ENCODE measurements around the gene B3GALT6. TPM values are rescaled to one million over a fixed set of nuclear protein-coding genes. Genes with fewer than 3 reads are reported as not detected.
A peak's percentile ranks its signal among the peaks of the same experiment; 100 is the strongest.

The B3GALT6 gene
- total RNA-seq, 2 donors from 2014 or later: 9.0 to 12.5 TPM

DNA sequence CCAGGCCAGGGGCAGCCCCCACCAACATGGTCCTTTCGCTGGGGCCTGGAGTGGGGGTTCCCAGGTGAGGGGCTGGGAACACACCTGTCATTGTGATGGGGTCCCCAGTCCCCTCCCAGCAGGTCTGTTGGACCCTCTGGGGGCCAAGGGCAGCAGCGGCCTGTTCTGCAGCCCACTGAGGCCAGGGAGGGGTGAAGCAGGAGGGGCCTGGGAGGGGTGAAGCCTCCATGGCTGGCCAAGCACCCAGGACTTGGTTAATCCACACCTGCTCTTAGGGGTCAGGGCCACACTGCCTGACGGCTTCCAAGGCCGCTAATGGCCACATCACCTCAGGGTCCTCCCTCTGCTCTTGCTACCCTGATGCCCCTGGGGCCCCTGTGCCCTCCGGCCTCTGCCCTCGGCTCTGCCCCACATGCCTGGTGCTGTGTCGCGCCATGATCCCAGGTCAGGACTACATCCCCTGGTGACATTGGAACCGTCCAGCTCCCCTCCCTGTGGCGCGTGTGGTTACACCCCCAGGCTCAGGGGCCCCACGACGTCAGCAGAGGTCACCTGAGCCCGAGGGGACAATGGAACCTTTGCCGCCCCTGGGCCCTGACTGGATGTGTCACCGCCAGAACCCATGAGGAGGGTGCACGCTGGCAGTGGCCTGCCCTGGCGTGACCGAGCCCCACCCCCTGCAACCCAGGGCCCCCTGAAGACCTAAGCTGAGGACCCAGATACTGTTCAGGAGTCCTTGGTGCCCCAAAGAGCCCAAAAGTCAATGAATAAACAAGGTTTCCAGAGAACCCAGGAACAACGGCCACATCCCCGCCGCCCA, 32.7 kb upstream of the B3GALT6 start:
- Mint-ChIP-seq H3K27ac (peak overlapping the region in 1 of 2 donors; percentile 79), H3K36me3 (peaks cover 0 to 9% of the 10 kb centered on the region in 2 donors), H3K9me3 (peaks cover 0 to 10% of the 10 kb centered on the region in 2 donors)
- DNase-seq (ENCODE audit: low spot score in 2 of 2) (peak in 1 of 2 donors; percentile 56), ATAC-seq (no peak)

DNA sequence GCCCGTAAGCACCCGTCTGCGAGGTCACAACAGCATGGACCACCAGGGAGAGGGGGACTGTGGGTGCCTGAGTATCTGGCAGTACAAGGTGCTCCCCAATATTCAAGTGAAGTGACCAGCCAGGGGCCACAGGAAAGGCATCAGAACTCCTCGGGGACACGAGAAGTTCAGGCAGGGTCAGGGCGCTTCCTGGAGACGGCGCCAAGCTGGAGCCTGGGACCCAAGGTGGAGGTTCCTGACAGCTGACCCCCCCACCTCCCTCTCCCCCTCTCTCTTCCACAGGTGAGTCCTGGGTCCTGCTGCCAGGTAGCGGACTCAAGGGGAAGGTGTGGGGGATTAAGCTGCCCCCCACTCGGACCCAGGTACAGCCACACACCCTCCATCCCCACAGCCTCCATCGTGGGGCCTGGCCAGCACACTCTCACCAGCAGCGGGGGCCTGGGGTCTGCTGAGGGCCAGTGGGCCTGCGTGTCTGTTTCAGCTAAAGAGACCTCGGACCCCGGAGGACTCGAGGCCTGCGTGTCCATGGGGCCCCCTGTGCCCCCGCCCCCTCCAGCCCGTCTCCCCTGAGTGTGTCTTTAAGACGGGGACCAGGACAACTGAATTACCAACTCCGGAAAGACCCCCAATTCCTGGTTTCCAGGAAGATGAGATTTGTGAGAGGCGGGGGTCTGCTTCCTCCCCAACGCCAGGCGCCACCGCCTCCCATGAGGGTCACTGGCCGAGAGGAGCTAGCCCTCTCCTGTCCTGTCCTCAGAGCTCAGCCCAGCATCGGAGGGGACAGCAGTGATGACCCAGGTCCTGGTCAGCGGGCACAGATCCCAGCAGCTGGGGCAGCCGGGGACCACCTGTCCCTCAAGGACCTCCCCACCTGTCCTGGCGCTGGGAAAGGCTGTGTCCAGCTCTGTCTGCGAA, 31.8 kb upstream of the B3GALT6 start:
- H3K9me3 Mint-ChIP-seq: peaks cover 0 to 2% of the 10 kb centered on the region in 2 donors
- no peak for ATAC-seq
- peak overlapping the region in 1 of 2 donors; percentile 79 for H3K27ac Mint-ChIP-seq
- peaks cover 0 to under 1% of the 10 kb centered on the region in 2 donors for H3K36me3 Mint-ChIP-seq
- DNase-seq (ENCODE audit: low spot score in 2 of 2): peak in 1 of 2 donors; percentile 52

GRCh38 chr1:1200876-1201810, 30.9 kb upstream of the B3GALT6 start:
- peak; percentile 73 to 82 for ATAC-seq
- Mint-ChIP-seq H3K36me3 (no peaks in the 10 kb centered on the region), H3K27ac (peak overlapping the region in 1 of 2 donors; percentile 79), H3K9me3 (no peaks in the 10 kb centered on the region)
- peak; percentile 80 to 91 for DNase-seq (ENCODE audit: low spot score in 2 of 2)

- DNase-seq (ENCODE audit: low spot score in 2 of 2) (peak in 1 of 2 donors; percentile 61), ATAC-seq (no peak)
- H3K9me3 Mint-ChIP-seq: no peaks in the 10 kb centered on the region
- no peak overlapping the region for H3K27ac Mint-ChIP-seq
- no peaks in the 10 kb centered on the region for H3K36me3 Mint-ChIP-seq
Observed at GRCh38 chr1:1202831-1203560, 29.0 kb upstream of the B3GALT6 start.

GRCh38 chr1:1203561-1204424, 28.2 kb upstream of the B3GALT6 start:
- peak overlapping the region in 1 of 2 donors; percentile 35 for H3K27ac Mint-ChIP-seq
- no peak for ATAC-seq
- no peaks in the 10 kb centered on the region for H3K9me3 Mint-ChIP-seq

GRCh38 chr1:1204425-1204920, 27.6 kb upstream of the B3GALT6 start:
- no peaks in the 10 kb centered on the region for H3K36me3 Mint-ChIP-seq
- ATAC-seq (no peak), DNase-seq (ENCODE audit: low spot score in 2 of 2) (peak in 1 of 2 donors; percentile 56)
- peak overlapping the region in 1 of 2 donors; percentile 35 for H3K27ac Mint-ChIP-seq
- no peaks in the 10 kb centered on the region for H3K9me3 Mint-ChIP-seq

More at GRCh38 chr1:1203561-1204424, 28.2 kb upstream of the B3GALT6 start:
- peak in 1 of 2 donors; percentile 58 for DNase-seq (ENCODE audit: low spot score in 2 of 2)
- no peaks in the 10 kb centered on the region for H3K36me3 Mint-ChIP-seq

GRCh38 chr1:1204998-1205768, 26.9 kb upstream of the B3GALT6 start:
- H3K9me3 Mint-ChIP-seq: no peaks in the 10 kb centered on the region
- H3K27ac Mint-ChIP-seq: peak overlapping the region in 1 of 2 donors; percentile 78
- ATAC-seq: no peak
- DNase-seq (ENCODE audit: low spot score in 2 of 2): peak in 1 of 2 donors; percentile 55
- peaks cover 0 to 4% of the 10 kb centered on the region in 2 donors for H3K36me3 Mint-ChIP-seq

DNA sequence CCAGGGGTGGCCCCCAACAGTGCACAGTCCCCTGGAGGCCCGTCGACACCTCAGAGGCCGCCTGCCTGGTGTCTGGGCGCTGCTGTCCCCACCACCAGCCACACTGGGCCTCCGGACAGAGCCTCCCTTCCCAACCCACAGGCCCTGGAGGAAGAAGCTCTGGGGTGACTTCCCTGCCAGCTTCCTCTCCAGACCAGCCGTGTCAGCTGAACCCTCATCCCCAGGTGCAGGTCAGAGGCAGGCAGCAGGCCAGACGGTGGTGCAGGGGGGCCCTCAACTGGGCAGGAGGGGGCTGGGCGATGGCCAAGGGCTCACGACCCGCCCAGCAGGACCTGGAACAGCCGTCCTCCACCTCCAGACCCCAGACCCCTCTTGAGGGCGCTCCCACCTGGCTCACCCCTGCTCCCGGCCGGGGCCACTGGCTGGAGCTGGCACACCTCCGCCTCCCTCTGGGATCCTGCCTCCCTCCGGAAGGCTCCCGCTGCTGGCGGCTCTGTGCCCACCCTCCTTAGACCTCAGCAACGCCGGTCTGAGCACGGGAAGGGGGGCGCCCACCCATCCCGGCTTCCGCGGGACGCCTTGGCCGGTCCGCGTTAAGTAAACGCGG, 26.2 kb upstream of the B3GALT6 start:
- Mint-ChIP-seq H3K36me3 (peaks cover 0 to 7% of the 10 kb centered on the region in 2 donors), H3K9me3 (no peaks in the 10 kb centered on the region), H3K27ac (peak overlapping the region in 1 of 2 donors; percentile 78)
- no peak for ATAC-seq
- peak; percentile 7 to 61 for DNase-seq (ENCODE audit: low spot score in 2 of 2)

DNA sequence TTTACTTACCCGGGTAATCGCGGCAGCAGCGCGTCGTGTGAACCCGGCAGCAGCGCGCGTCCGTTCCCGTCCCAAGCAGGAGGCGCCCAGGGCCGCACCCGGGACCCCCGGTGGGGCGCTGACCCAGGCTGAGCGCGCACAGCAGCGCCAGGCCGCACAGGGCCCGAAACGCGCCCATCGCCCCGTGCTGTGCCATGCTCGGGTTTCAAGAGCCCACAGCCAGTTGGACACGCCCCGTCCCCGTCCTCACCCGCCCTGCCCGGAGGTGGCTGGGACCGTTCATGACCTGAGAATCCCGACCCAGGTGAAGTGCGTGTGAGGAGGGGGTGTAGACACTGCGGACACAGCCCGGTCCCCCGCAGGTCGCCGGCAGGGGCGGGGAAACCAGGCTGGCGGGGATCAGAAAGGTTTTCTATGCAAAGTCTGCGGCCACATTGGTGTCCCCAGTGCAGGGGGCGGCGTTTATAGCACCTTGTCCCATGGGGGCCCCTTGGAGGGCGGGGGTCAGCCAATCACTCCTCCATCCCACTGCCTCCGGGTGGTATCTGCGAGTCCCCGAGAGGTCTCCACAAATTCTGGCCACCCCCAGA, 25.6 kb upstream of the B3GALT6 start, which contains the start of gene TNFRSF18:
TSS of gene TNFRSF18 (minus strand) at position 217 of the 590 bp plus-strand sequence. CDS start at position 196, 21 bp downstream.
- ATAC-seq: peak; percentile 29 to 35
- peak within 1 kb of the TSS; percentile 91 to 93 for H3K27ac Mint-ChIP-seq
- peaks cover 0 to 7% of the 10 kb centered on the region in 2 donors for H3K36me3 Mint-ChIP-seq
- no peaks in the 10 kb centered on the region for H3K9me3 Mint-ChIP-seq
- DNase-seq (ENCODE audit: low spot score in 2 of 2): peak; percentile 57 to 80

- H3K36me3 Mint-ChIP-seq: peaks cover 0 to 7% of the 10 kb centered on the region in 2 donors
- peak in 1 of 2 donors; percentile 60 for DNase-seq (ENCODE audit: low spot score in 2 of 2)
- H3K9me3 Mint-ChIP-seq: no peaks in the 10 kb centered on the region
- H3K27ac Mint-ChIP-seq: peak overlapping the region; percentile 78 to 93
- no peak for ATAC-seq
Observed at GRCh38 chr1:1206966-1207531, 25.0 kb upstream of the B3GALT6 start.

GRCh38 chr1:1207571-1207892, 24.5 kb upstream of the B3GALT6 start:
- peaks cover 0 to 7% of the 10 kb centered on the region in 2 donors for H3K36me3 Mint-ChIP-seq
- DNase-seq (ENCODE audit: low spot score in 2 of 2): no peak
- peak overlapping the region in 1 of 2 donors; percentile 91 for H3K27ac Mint-ChIP-seq
- ATAC-seq: no peak
- H3K9me3 Mint-ChIP-seq: no peaks in the 10 kb centered on the region

- Mint-ChIP-seq H3K9me3 (no peaks in the 10 kb centered on the region), H3K36me3 (peaks cover 0 to 7% of the 10 kb centered on the region in 2 donors), H3K27ac (peak overlapping the region; percentile 40 to 91)
- DNase-seq (ENCODE audit: low spot score in 2 of 2) (peak in 1 of 2 donors; percentile 67), ATAC-seq (peak; percentile 3 to 14)
Observed at GRCh38 chr1:1208713-1209433, 23.2 kb upstream of the B3GALT6 start.
